ENCODE results near the gene RAPGEF2.

The RAPGEF2 gene

DNA sequence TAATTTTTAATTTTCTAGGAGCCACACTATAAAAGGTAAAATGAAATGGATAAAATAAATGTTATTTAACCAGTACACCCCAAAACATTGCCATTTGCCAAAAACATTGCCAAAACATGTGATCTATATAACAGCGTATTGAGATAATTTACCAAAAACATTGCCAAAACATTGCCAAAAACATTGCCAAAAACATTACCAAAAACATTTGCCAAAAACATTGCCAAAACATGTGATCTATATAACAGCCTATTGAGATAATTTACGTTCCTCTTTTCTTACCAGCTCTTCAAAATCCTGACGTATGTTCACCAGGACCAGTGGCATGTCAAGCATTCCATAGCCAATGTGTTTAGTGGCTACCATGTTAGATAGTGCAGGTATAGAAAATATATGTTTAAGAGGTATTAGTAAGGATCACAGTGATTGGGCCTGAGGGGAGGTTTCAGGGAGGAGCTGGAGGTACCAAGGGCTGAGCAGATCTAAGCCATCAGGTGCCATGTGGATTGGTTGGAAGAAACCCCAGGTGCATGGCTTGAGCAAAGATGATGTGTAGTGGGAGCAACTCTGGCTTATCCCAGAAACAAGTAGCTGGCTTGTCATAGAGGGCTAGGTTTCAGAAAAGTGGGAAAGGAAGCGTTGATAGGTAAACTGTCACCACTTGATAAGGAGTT, 42.6 kb downstream of the RAPGEF2 start:
- Histone ChIP-seq H4K20me1 (ENCODE audit: control insufficient read depth, insufficient read depth, low read depth, low read length) (no peaks in the 10 kb centered on the region), H3F3A (ENCODE audit: control insufficient read depth, insufficient read depth) (no peaks in the 10 kb centered on the region), H3K9me2 (replicated peaks; ENCODE audit: control insufficient read depth, low read length) (no peaks in the 10 kb centered on the region), H3K27ac (ENCODE audit: low read depth, low read length) (no peak overlapping the region), H3K4me2 (ENCODE audit: low read length) (no peak overlapping the region), H3K27me3 (ENCODE audit: control insufficient read depth, low read length) (no peaks in the 10 kb centered on the region), H3K4me1 (ENCODE audit: control insufficient read depth, low read length) (peaks cover 17% of the 10 kb centered on the region), H3K9me3 (ENCODE audit: control insufficient read depth, insufficient read depth, low read length) (no peaks in the 10 kb centered on the region), H3K36me3 (ENCODE audit: control insufficient read depth, low read length) (no peaks in the 10 kb centered on the region), H3K4me3 (ENCODE audit: low read length) (no peak overlapping the region), H3K79me2 (ENCODE audit: control insufficient read depth, low read length) (peaks cover 53% of the 10 kb centered on the region)
- TF ChIP-seq EZH2phosphoT487 (IDR thresholded peaks at IDR 0.05; ENCODE audit: borderline replicate concordance, low read length) (no peak), CTCF (IDR thresholded peaks at IDR 0.05; ENCODE audit: low read depth, low read length, poor library complexity, severe bottlenecking) (no peak)

- H3K79me2 ChIP-seq (ENCODE audit: control insufficient read depth, low read length): peaks cover 58% of the 10 kb centered on the region
- H3K4me3 ChIP-seq (ENCODE audit: low read length): no peak overlapping the region
- no peaks in the 10 kb centered on the region for H3K27me3 ChIP-seq (ENCODE audit: control insufficient read depth, low read length)
- no peaks in the 10 kb centered on the region for H3K9me2 ChIP-seq (replicated peaks; ENCODE audit: control insufficient read depth, low read length)
- peaks cover 22% of the 10 kb centered on the region for H3K4me1 ChIP-seq (ENCODE audit: control insufficient read depth, low read length)
- no peaks in the 10 kb centered on the region for H3F3A ChIP-seq (ENCODE audit: control insufficient read depth, insufficient read depth)
- H3K36me3 ChIP-seq (ENCODE audit: control insufficient read depth, low read length): no peaks in the 10 kb centered on the region
- no peak overlapping the region for H3K27ac ChIP-seq (ENCODE audit: low read depth, low read length)
- no peak overlapping the region for H3K4me2 ChIP-seq (ENCODE audit: low read length)
- TF ChIP-seq CTCF (IDR thresholded peaks at IDR 0.05; ENCODE audit: low read depth, low read length, poor library complexity, severe bottlenecking): no peak
- no peak for TF ChIP-seq EZH2phosphoT487 (IDR thresholded peaks at IDR 0.05; ENCODE audit: borderline replicate concordance, low read length)
- no peaks in the 10 kb centered on the region for H4K20me1 ChIP-seq (ENCODE audit: control insufficient read depth, insufficient read depth, low read depth, low read length)
- H3K9me3 ChIP-seq (ENCODE audit: control insufficient read depth, insufficient read depth, low read length): no peaks in the 10 kb centered on the region
These were observed 43.1 kb downstream of the RAPGEF2 start for GRCh38 chr4:159145992-159146330.

DNA sequence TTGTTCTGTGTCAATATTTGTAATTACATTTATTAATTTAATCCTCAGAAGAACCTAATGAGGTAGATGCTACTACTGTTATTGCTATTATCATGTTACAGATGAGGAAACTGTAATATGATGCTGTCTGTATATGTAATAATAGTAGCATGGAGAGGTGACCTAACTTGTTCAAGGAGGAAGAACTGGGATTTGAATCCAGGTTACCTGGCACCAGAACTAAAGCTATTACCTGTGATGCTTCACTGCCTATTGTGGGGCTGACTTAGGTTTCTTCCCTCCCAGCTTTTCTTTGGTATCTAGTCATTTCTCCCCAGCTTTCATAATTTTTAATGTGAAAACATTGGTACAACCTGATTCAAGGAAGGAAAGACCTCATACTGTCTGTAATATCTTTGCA, 43.6 kb downstream of the RAPGEF2 start:
- Histone ChIP-seq H3K4me2 (ENCODE audit: low read length) (no peak overlapping the region), H3K27me3 (ENCODE audit: control insufficient read depth, low read length) (no peaks in the 10 kb centered on the region), H3F3A (ENCODE audit: control insufficient read depth, insufficient read depth) (no peaks in the 10 kb centered on the region), H3K79me2 (ENCODE audit: control insufficient read depth, low read length) (peaks cover 61% of the 10 kb centered on the region), H3K4me1 (ENCODE audit: control insufficient read depth, low read length) (peaks cover 24% of the 10 kb centered on the region), H3K9me3 (ENCODE audit: control insufficient read depth, insufficient read depth, low read length) (no peaks in the 10 kb centered on the region), H4K20me1 (ENCODE audit: control insufficient read depth, insufficient read depth, low read depth, low read length) (no peaks in the 10 kb centered on the region), H3K36me3 (ENCODE audit: control insufficient read depth, low read length) (no peaks in the 10 kb centered on the region), H3K9me2 (replicated peaks; ENCODE audit: control insufficient read depth, low read length) (no peaks in the 10 kb centered on the region), H3K27ac (ENCODE audit: low read depth, low read length) (no peak overlapping the region), H3K4me3 (ENCODE audit: low read length) (no peak overlapping the region)
- TF ChIP-seq EZH2phosphoT487 (IDR thresholded peaks at IDR 0.05; ENCODE audit: borderline replicate concordance, low read length) (no peak), CTCF (IDR thresholded peaks at IDR 0.05; ENCODE audit: low read depth, low read length, poor library complexity, severe bottlenecking) (no peak)
